MCF 10A (cell line): ENCODE results near the gene PLD3. TPM values are rescaled to one million over a fixed set of nuclear protein-coding genes. Genes with fewer than 3 reads are reported as not detected.
A peak's percentile ranks its signal among the peaks of the same experiment; 100 is the strongest.
"Not testable (repeated sequence)": the region's sequence is repeated elsewhere in the genome, so short reads cannot be mapped to it uniquely, and the experiment has no call there.

Experiments
- BruUV-seq: library from RNA; stranded (reverse); fragments of 400-500 nt; replicated peaks from 2 replicates; lab custom pipeline; 2021; lab: Mats Ljungman, UMichigan
- CTCF ChIA-PET: fragments of 300-600 bp; sonication (Branson Sonifier 250); formaldehyde crosslinking; extraction: SDS; loops from one replicate; lab custom pipeline; 2021; ENCODE audit warnings: antibody characterized with exemption, inconsistent platforms; lab: Yijun Ruan, JAX
- POLR2A ChIA-PET: fragments of 300-600, 350-650 bp; sonication (Branson Sonifier 250); formaldehyde crosslinking; extraction: SDS; loops from one replicate; lab custom pipeline; 2020; ENCODE audit warnings: antibody characterized with exemption, inconsistent platforms; lab: Yijun Ruan, JAX
- DNase-seq: peaks from one replicate; pipeline ENCODE4 v3.0.0-alpha.2; 2018; ENCODE audit not compliant: unreplicated experiment
- H3K27ac Mint-ChIP-seq: one replicate; pipeline ENCODE4 v1.8.0; 2022; ENCODE audit warnings: mild to moderate bottlenecking, low read depth, mixed read lengths; ENCODE audit not compliant: unreplicated experiment
- H3K27me3 Mint-ChIP-seq: one replicate; pipeline ENCODE4 v1.8.0; 2022; ENCODE audit warnings: mixed read lengths; ENCODE audit not compliant: insufficient read depth, unreplicated experiment
- H3K36me3 Mint-ChIP-seq: one replicate; pipeline ENCODE4 v1.8.0; 2022; ENCODE audit warnings: mild to moderate bottlenecking, moderate library complexity, mixed read lengths; ENCODE audit not compliant: insufficient read depth, unreplicated experiment
- H3K4me1 Mint-ChIP-seq: one replicate; pipeline ENCODE4 v1.8.0; 2022; ENCODE audit warnings: mixed read lengths; ENCODE audit not compliant: insufficient read depth, unreplicated experiment
- H3K4me3 Mint-ChIP-seq: one replicate; pipeline ENCODE4 v1.8.0; 2022; ENCODE audit warnings: mild to moderate bottlenecking, moderate library complexity, mixed read lengths; ENCODE audit not compliant: unreplicated experiment
- H3K9me3 Mint-ChIP-seq: one replicate; pipeline ENCODE4 v1.8.0; 2022; ENCODE audit warnings: mixed read lengths; ENCODE audit not compliant: unreplicated experiment
- intact Hi-C: fragments of 100-400 bp; cut with micrococcal nuclease; formaldehyde crosslinking; loops from 2 replicates; pipeline ENCODE4 v1.14.1; 2022
- total RNA-seq: library from RNA; stranded (reverse); gene quantifications from 2 replicates; pipeline ENCODE4 v1.2.3, GENCODE V29; 2022
- TF ChIP-seq, protein P1 (sequence below): fragments of 200-600 bp; IDR thresholded peaks from one replicate; pipeline ENCODE4 v1.8.0; 2022; ENCODE audit warnings: antibody characterized with exemption, mild to moderate bottlenecking; ENCODE audit not compliant: unreplicated experiment

The PLD3 gene
- total RNA-seq, 1 experiment from 2014 or later: 98.9 TPM

DNA sequence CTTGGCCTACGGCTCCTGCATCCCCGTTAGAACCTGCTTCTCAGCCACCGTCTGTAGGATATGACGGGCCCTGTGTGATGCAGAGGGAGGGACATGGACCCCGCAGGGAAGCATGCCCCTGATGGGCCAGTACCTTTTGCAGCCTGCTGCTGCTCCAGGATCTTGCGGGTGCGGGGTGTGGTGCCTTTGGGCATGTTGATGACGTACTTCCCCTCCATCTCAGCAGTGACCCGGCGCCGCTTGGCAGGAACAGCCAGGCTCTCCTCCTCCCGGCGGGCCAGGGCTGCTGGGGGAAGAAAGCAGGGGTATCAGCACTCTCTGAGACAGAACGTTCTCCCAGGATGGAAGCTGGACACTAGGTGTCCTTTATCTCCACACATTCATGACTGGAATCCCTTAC is 22.3 kb upstream of the PLD3 start:
- ChIA-PET CTCF (interaction anchor here (0.8 kb wide), 1 partner anchor 21 kb away, joined by 3 read pairs; no protein-coding TSS in a partner anchor), POLR2A (interaction anchor here (0.6 kb wide), 1 partner anchor 412 kb away, joined by 3 read pairs; no protein-coding TSS in a partner anchor)
- H3K4me3 Mint-ChIP-seq: no peak overlapping the region

DNA sequence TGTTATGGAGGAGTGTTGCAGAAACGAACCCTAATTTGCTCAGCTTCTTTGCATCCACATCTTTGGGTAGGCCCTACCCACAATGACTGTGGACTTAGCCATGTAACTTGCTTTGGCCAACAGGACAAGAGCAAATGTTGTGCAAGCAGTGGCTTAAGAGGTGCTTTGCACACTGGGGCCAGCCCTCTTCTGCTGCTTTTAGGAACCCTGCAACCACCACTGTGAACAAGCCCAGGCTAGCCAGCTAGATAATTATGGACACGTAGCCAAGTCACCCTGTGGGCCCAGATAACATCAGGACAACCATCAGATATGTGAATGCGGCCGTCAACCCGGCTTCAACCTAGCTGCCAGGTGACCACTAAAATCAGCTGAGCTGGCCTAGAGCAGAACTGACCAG is 17.4 kb upstream of the PLD3 start:
- Mint-ChIP-seq H3K9me3 (no peaks in the 10 kb centered on the region), H3K36me3 (peaks cover 76% of the 10 kb centered on the region), H3K27ac (peak overlapping the region; percentile 85), H3K27me3 (no peaks in the 10 kb centered on the region), H3K4me1 (peaks cover 6% of the 10 kb centered on the region), H3K4me3 (no peak overlapping the region)
- CTCF ChIA-PET: interaction anchor here (0.7 to 1.9 kb wide), 3 partner anchors 9 to 67 kb away, joined by 3 to 11 read pairs (median 4); no protein-coding TSS in a partner anchor
- POLR2A ChIA-PET: interaction anchor here (0.6 to 2.0 kb wide), 12 partner anchors 9 to 273 kb away, joined by 3 to 21 read pairs (median 4); partner anchors contain the start of genes C19orf47 and PLD3
- intact Hi-C loops: no loop called here
- DNase-seq: peak; percentile 76
- no TSS peak for BruUV-seq
- TF ChIP-seq, protein P1, sequence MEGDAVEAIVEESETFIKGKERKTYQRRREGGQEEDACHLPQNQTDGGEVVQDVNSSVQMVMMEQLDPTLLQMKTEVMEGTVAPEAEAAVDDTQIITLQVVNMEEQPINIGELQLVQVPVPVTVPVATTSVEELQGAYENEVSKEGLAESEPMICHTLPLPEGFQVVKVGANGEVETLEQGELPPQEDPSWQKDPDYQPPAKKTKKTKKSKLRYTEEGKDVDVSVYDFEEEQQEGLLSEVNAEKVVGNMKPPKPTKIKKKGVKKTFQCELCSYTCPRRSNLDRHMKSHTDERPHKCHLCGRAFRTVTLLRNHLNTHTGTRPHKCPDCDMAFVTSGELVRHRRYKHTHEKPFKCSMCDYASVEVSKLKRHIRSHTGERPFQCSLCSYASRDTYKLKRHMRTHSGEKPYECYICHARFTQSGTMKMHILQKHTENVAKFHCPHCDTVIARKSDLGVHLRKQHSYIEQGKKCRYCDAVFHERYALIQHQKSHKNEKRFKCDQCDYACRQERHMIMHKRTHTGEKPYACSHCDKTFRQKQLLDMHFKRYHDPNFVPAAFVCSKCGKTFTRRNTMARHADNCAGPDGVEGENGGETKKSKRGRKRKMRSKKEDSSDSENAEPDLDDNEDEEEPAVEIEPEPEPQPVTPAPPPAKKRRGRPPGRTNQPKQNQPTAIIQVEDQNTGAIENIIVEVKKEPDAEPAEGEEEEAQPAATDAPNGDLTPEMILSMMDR: no peak

More for the DNA sequence above, 22.3 kb upstream of the PLD3 start:
- Mint-ChIP-seq H3K27ac (no peak overlapping the region), H3K36me3 (peaks cover 78% of the 10 kb centered on the region), H3K4me1 (peaks cover 5% of the 10 kb centered on the region), H3K27me3 (no peaks in the 10 kb centered on the region), H3K9me3 (no peaks in the 10 kb centered on the region)
- TF ChIP-seq, protein P1: no peak
- no peak for DNase-seq
- BruUV-seq: no TSS peak
- intact Hi-C loops: no loop called here

DNA sequence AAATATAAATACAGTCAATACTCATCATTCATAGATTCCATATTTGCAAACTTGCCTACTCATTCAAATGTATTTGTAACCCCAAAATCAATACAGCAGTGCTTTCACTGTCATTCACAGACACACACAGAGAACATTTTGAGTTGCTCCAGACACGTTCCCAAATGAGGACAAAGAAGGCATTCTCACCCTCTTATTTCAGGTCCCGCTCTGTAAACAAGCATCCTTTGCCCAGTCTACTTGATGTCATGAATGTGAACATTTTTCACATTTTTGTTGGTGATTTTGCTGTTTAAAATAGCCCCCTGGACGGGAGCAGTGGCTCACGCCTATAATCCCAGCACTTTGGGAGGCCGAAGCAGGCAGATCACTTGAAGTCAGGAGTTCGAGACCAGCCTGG is 15.8 kb upstream of the PLD3 start:
- no peak for DNase-seq
- Mint-ChIP-seq H3K36me3 (peaks cover 76% of the 10 kb centered on the region), H3K9me3 (no peaks in the 10 kb centered on the region), H3K27me3 (no peaks in the 10 kb centered on the region), H3K27ac (no peak overlapping the region), H3K4me3 (no peak overlapping the region), H3K4me1 (peaks cover 6% of the 10 kb centered on the region)
- intact Hi-C loops: no loop called here
- no TSS peak for BruUV-seq
- POLR2A ChIA-PET: interaction anchor here (0.6 to 2.2 kb wide), 2 partner anchors 15 to 148 kb away, joined by 3 to 10 read pairs; partner anchors contain the start of genes C19orf47 and PLD3
- TF ChIP-seq, protein P1: no peak
- CTCF ChIA-PET: interaction anchor here (0.6 to 1.2 kb wide), 2 partner anchors 9 to 540 kb away, joined by 3 to 5 read pairs; no protein-coding TSS in a partner anchor

DNA sequence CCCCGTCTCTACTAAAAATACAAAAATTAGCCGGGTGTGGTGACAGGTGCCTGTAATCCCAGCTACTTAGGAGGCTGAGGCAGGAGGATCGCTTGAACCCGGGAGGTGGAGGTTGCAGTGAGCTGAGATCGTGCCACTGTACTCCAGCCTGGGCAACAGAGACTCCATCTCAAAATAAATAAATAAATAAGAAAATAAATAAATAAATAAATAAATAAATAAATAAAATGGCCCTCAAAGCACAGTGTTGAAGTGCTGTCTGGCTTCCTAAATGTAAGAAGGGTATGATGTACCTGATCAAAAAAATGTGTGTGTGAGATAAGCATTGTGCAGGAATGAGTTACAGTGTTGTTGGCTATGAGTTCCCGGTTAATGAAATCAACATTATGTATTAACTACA is 15.4 kb upstream of the PLD3 start:
- H3K4me1 Mint-ChIP-seq, H3K27me3 Mint-ChIP-seq, DNase-seq, H3K27ac Mint-ChIP-seq, intact Hi-C loops, H3K4me3 Mint-ChIP-seq, H3K9me3 Mint-ChIP-seq, BruUV-seq: not testable (repeated sequence)
- CTCF ChIA-PET: interaction anchor here (1.2 kb wide), 1 partner anchor 8 kb away, joined by 3 read pairs; no protein-coding TSS in a partner anchor
- POLR2A ChIA-PET: interaction anchor here (1.0 to 2.2 kb wide), 2 partner anchors 15 to 28 kb away, joined by 5 to 10 read pairs; partner anchors contain the start of genes C19orf47 and PLD3
- H3K36me3 Mint-ChIP-seq: peaks cover 75% of the 10 kb centered on the region
